HG03432 (cell line): ENCODE results near the gene PLEKHH1.

Source experiments
- ATAC-seq: cut with Tn5 transposase; IDR thresholded peaks from one replicate; pipeline ENCODE4 v1.9.1; 2021; ENCODE audit warnings: mild to moderate bottlenecking, moderate library complexity; ENCODE audit not compliant: unreplicated experiment

The PLEKHH1 gene

GRCh38 chr14:67562025-67562775 lies 29.1 kb downstream of the PLEKHH1 start:
- no peak for ATAC-seq

- ATAC-seq, result no peak
These were observed 29.7 kb downstream of the PLEKHH1 start for GRCh38 chr14:67562776-67563150.

GRCh38 chr14:67564236-67564635 lies 31.1 kb downstream of the PLEKHH1 start:
- ATAC-seq, result no peak

- ATAC-seq, result no peak
These were observed 33.8 kb downstream of the PLEKHH1 start for GRCh38 chr14:67566908-67567307.

GRCh38 chr14:67567654-67568053 lies 34.6 kb downstream of the PLEKHH1 start:
- no peak for ATAC-seq

GRCh38 chr14:67569011-67569650 lies 36.0 kb downstream of the PLEKHH1 start:
- no peak for ATAC-seq

GRCh38 chr14:67569651-67570290 lies 36.7 kb downstream of the PLEKHH1 start:
- no peak for ATAC-seq

- ATAC-seq, result no peak
These were observed 37.4 kb downstream of the PLEKHH1 start for GRCh38 chr14:67570453-67570852.

- ATAC-seq, result no peak
These were observed 38.3 kb downstream of the PLEKHH1 start for GRCh38 chr14:67571275-67571990.

- no peak for ATAC-seq
These were observed 38.9 kb downstream of the PLEKHH1 start for GRCh38 chr14:67571991-67572323.

- no peak for ATAC-seq
These were observed 39.5 kb downstream of the PLEKHH1 start for GRCh38 chr14:67572608-67573007.

- ATAC-seq, result no peak
These were observed 40.3 kb downstream of the PLEKHH1 start for GRCh38 chr14:67573228-67574010.

- no peak for ATAC-seq
These were observed 41.1 kb downstream of the PLEKHH1 start for GRCh38 chr14:67574156-67574555.

- ATAC-seq, result no peak
These were observed 41.7 kb downstream of the PLEKHH1 start for GRCh38 chr14:67574806-67575205.

GRCh38 chr14:67575684-67576083 lies 42.6 kb downstream of the PLEKHH1 start:
- no peak for ATAC-seq

- ATAC-seq, result no peak
These were observed 43.3 kb downstream of the PLEKHH1 start for GRCh38 chr14:67576216-67576955.

GRCh38 chr14:67577181-67577808 lies 44.2 kb downstream of the PLEKHH1 start:
- ATAC-seq, result no peak

- ATAC-seq, result no peak
These were observed 45.0 kb downstream of the PLEKHH1 start for GRCh38 chr14:67577909-67578749.

GRCh38 chr14:67579040-67579439 lies 46.0 kb downstream of the PLEKHH1 start:
- no peak for ATAC-seq
